Stimulated activated CD4-positive, alpha-beta T cell treated with anti-CD3 and anti-CD28 coated beads, Interleukin-2, amount 100 ng/mL, for 48 hours (primary cell): ENCODE results near the gene EML4.
"Not testable (repeated sequence)": the region's sequence is repeated elsewhere in the genome, so short reads cannot be mapped to it uniquely, and the experiment has no call there.

Experiments used
- DNase-seq, 2 donors: peaks; one replicate each; pipeline ENCODE4 v3.0.0-alpha.2; 2020

Gene EML4

GRCh38 chr2:42173467-42173866 is 4.3 kb downstream of the EML4 start:
- DNase-seq: not testable (repeated sequence)

GRCh38 chr2:42176992-42177738 is 8.0 kb downstream of the EML4 start:
- no peak for DNase-seq

GRCh38 chr2:42178335-42178734 is 9.2 kb downstream of the EML4 start:
- DNase-seq: no peak

GRCh38 chr2:42180300-42180699 is 11.1 kb downstream of the EML4 start:
- DNase-seq: no peak

- DNase-seq: no peak
These were observed 13.6 kb downstream of the EML4 start for GRCh38 chr2:42182654-42183308.

GRCh38 chr2:42183775-42184174 is 14.6 kb downstream of the EML4 start:
- no peak for DNase-seq

GRCh38 chr2:42184346-42184745 is 15.2 kb downstream of the EML4 start:
- DNase-seq: no peak

GRCh38 chr2:42185220-42185921 is 16.2 kb downstream of the EML4 start:
- no peak for DNase-seq

GRCh38 chr2:42186366-42186765 is 17.2 kb downstream of the EML4 start:
- no peak for DNase-seq

- no peak for DNase-seq
These were observed 17.9 kb downstream of the EML4 start for GRCh38 chr2:42186945-42187632.

GRCh38 chr2:42187886-42188285 is 18.7 kb downstream of the EML4 start:
- DNase-seq: no peak

- DNase-seq: no peak
These were observed 20.0 kb downstream of the EML4 start for GRCh38 chr2:42189235-42189566.

- DNase-seq: no peak
These were observed 21.0 kb downstream of the EML4 start for GRCh38 chr2:42190191-42190590.

GRCh38 chr2:42191285-42192009 is 22.3 kb downstream of the EML4 start:
- no peak for DNase-seq

- DNase-seq: no peak
These were observed 22.8 kb downstream of the EML4 start for GRCh38 chr2:42192010-42192373.

- DNase-seq: no peak
These were observed 23.8 kb downstream of the EML4 start for GRCh38 chr2:42192652-42193566.

GRCh38 chr2:42193722-42194187 is 24.6 kb downstream of the EML4 start:
- no peak for DNase-seq

- no peak for DNase-seq
These were observed 25.3 kb downstream of the EML4 start for GRCh38 chr2:42194428-42194827.

GRCh38 chr2:42195559-42195958 is 26.4 kb downstream of the EML4 start:
- no peak for DNase-seq

GRCh38 chr2:42196070-42196402 is 26.9 kb downstream of the EML4 start:
- no peak for DNase-seq

GRCh38 chr2:42196403-42197267 is 27.5 kb downstream of the EML4 start:
- no peak for DNase-seq
